Posterior vena cava (tissue), 2 donors: ENCODE results near the gene KIF20A. TPM values are rescaled to one million over a fixed set of nuclear protein-coding genes. Genes with fewer than 3 reads are reported as not detected.

Experiments used
- total RNA-seq, 2 donors: library from RNA; stranded (reverse); fragmentation: NEBNext Ultra II Directional; extraction: Animal tissue kit (Norgen Biotek cat#: 25700); gene quantifications; one replicate each; pipeline ENCODE4 v1.2.1, GENCODE V29; 2021
- donor health status: DM: yes; HTN: yes; CAD: no.
- donor health status: DM: yes; HTN: yes; CAD: no.

The KIF20A gene
- total RNA-seq, 2 donors from 2014 or later, result 0.52 to 1.1 TPM

Other genes starting within 250 kb of the KIF20A start
- 10 to 100 TPM; 70.3 to 70.9 TPM for gene FAM13B, start 146.0 kb upstream of the KIF20A start, total RNA-seq
- not detected for gene WNT8A, start 95.1 kb upstream of the KIF20A start, total RNA-seq
- gene NME5, start 39.7 kb upstream of the KIF20A start, total RNA-seq, result 1 to 10 TPM; 1.5 to 2.3 TPM
- 10 to 100 TPM; 28.8 to 31.4 TPM for gene BRD8, start 482 bp upstream of the KIF20A start, total RNA-seq
- gene CDC23, start 34.2 kb downstream of the KIF20A start, total RNA-seq, result 10 to 100 TPM; 14.0 to 18.0 TPM
- under 1 TPM in 1 of 2 donors, not detected in 1; 0.43 TPM for gene GFRA3, start 95.5 kb downstream of the KIF20A start, total RNA-seq
- gene CDC25C, start 152.7 kb downstream of the KIF20A start, total RNA-seq, result not detected
- gene FAM53C, start 159.2 kb downstream of the KIF20A start, total RNA-seq, result 10 to 100 TPM; 18.7 to 20.7 TPM
- 10 to 100 TPM; 49.7 to 54.5 TPM for gene KDM3B, start 173.6 kb downstream of the KIF20A start, total RNA-seq